Measurements from ENCODE around the gene MMP2.

- peak; percentile 43 to 51 (median 51) for TF ChIP-seq CTCF (IDR thresholded peaks at IDR 0.05)
- TF ChIP-seq POLR2A (IDR thresholded peaks at IDR 0.05; ENCODE audit: low read depth): no peak
- no peak for TF ChIP-seq EP300 (IDR thresholded peaks at IDR 0.05)
Observed at GRCh38 chr16:55494994-55495421, 16.0 kb downstream of the MMP2 start.

All from esophagus muscularis mucosa (tissue), 4 donors.